AG20443 (cell line): Measurements from ENCODE around the gene LTBP1.
A peak's percentile ranks its signal among the peaks of the same experiment; 100 is the strongest.
"Not testable (repeated sequence)": the region's sequence is repeated elsewhere in the genome, so short reads cannot be mapped to it uniquely, and the experiment has no call there.

Experiments
- DNase-seq: peaks from one replicate; pipeline ENCODE4 v3.0.0; 2012; ENCODE audit warnings: low spot score, mixed read lengths

Gene LTBP1

DNA sequence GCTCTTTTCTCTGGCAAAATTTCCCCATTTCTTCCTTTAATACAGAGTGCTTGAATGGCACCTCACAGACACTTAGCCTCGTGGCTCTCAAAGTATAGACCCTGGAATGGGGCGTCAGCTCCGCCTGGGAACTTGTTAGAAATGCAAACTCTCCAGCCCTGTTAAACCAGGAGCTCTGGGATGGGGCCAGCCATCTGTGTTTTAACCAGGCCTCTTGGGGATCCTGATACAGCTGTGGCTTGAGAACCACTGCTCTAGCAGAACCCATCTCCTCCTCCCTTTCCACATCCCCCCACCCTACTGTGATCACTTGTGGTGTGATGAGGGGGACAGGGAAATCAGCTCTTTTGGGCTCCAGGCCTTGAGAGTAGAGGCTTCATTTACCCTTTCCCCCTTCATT is 15.9 kb downstream of the LTBP1 start:
- DNase-seq = no peak

DNA sequence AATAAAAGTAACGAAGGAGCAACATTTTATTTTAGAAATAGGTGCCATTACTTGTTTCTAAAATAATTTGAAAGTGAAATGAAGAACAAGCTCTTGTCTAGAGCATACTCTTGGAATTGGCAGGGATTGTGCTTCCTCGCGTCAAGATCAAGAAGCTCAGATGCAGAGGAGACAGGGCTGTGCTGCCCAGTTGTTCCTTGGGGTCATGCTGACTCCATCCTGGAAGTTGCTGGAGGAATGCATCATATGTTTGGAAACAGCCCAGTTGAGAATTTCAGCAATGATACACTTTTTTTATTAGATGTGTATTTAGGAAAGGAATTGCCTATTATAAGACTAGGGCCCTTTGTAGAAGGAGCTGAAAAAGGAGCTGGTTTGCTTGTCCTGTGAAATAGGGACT is 17.2 kb downstream of the LTBP1 start:
- peak; percentile 53 for DNase-seq

DNA sequence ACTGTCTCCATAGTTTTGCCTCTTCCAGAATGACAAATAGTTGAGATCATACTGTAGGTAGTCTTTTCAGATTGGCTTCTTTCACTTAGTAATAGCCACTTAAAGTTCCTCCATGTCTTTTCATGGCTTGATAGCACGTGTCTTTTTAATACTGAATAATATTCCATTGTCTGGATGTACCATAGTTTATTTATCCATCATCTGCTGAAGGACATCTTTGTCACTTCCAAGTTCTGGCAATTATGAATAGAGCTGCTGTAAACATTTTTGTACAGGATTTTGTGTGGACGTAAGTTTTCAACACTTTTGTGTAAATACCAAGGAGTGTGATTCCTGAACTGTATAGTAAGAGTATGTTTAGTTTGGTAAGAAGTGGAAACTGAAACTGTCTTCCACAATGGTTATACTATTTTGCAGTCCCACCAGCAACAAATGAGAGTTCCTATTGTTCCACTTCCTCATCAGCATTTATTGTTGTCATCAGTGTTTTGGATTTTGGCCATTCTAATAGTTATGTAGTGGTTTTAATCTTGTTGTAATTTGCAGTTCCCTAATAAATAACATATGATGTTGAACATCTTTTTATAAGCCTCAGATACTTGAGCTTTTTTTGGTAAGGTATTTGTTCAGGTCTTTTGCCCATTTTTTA is 18.9 kb downstream of the LTBP1 start:
- DNase-seq = no peak

DNA sequence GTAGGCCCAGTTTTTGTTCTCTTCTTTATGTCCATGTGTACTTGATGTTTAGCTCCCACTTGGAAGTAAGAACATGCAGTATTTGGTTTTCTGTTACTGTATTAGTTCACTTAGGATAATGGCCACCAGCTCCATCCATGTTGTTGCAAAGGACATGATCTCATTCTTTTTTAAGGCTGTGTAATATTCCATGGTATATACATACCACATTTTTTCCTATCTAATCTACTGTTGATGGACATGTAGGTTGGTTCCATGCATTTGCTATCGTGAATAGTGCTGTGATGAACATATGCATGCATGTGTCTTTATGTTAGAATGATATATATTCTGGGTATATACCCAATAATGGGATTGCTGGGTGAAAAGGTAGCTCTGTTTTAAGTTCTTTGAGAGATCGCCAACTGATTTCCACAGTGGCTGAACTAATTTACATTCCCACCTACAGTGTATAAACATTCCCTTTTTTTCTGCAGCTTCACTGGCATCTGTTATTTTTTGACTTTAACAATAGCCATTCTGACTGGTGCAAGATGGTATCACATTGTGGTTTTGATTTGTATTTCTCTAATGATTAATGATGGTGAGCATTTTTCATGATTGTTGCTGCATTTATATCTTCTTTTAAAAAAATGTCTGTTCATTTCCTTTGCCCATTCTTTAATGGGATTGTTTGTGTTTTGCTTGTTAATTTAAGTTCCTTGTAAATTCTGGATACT is 22.9 kb downstream of the LTBP1 start:
- no peak for DNase-seq

DNA sequence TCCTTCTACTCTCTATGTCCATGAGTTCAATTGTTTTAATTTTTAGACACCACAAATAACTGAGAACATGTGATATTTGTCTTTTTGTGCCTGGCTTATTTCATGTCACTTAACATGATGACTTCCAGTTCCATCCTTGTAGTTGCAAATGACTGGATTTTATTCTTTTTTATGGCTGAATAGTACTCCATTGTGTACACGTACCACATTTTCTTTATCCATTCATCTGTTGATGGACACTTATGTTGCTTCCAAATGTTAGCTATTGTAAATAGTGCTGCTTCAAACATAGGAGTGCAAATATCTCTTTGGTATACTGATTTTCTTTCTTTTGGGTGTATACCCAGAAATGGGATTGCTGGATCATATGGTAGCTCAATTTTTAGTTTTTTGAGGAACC is 27.0 kb downstream of the LTBP1 start:
- DNase-seq = not testable (repeated sequence)

DNA sequence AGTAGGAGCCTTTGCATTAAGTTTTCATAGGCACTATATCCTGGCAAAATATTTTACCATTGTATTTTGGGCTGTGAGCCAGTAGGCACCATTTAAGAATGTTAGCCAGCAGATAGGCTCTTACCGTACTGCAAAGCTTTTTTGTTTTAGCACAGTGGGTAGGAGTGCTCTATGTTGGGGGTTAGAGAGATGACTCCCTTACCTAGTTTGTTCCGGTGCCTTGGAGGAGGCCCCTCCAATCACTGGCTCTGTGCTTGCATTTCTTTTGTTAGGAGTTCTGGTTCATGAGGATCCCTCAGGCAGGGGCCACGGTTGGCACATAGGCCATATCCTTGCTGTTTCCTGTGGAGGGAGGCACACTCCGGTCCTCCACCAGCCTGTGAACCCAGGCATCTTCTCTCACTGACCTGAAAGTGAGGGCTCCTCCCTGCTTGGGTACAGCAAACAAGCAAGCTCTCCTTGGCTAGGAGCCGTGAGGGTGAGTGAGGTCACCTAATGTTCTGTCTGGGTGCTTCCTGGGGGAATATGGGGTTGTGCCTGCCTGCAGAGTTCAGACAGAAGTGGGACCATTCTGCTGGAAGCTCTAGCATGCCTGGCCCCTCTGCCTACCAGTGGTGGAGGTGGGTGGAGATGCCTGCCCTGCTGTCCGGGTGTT is 29.8 kb downstream of the LTBP1 start:
- no peak for DNase-seq

DNA sequence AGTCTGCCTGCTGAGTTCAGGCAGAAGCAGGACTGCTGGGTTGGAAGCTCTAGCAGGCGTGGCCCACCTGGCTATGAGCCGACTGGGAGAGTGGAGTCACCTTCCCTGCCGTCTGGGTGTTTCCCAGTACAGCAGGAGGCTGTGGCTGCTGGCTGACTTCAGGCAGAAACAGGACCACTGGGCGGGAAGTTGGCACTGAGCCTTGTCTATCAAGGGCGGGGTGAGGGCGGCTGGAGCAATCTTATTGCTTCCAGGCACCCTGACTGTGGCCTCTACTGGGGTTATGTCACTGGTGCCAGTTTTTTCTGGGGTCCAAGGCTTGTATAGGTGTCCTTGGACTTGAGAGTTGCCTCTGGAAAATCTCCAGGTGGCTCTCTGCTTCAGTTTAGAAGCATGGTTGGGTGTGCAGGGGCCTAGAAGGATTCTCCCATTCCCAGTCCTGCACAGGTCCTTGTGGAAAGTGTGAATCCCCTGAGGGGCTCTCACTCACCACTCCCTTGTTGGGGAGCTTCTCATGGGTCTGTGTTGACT is 30.5 kb downstream of the LTBP1 start:
- no peak for DNase-seq

DNA sequence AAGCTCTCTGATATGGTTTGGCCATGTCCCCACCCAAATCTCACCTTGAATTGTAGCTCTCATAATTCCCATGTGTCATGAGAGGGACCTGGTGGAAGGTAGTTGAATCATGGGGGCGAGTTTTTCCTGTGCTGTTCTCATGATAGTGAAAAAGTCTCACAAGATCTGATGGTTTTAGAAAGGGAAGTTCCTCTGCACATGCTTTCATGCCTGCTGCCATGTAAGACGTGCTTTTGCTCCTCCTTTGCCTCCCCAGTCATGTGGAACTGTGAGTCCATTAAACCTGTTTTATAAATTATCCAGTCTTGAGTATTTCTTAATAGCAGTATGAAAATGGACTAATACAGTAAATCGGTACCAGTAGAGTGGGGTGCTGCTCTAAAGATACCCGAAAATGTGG is 34.9 kb downstream of the LTBP1 start:
- DNase-seq = no peak

DNA sequence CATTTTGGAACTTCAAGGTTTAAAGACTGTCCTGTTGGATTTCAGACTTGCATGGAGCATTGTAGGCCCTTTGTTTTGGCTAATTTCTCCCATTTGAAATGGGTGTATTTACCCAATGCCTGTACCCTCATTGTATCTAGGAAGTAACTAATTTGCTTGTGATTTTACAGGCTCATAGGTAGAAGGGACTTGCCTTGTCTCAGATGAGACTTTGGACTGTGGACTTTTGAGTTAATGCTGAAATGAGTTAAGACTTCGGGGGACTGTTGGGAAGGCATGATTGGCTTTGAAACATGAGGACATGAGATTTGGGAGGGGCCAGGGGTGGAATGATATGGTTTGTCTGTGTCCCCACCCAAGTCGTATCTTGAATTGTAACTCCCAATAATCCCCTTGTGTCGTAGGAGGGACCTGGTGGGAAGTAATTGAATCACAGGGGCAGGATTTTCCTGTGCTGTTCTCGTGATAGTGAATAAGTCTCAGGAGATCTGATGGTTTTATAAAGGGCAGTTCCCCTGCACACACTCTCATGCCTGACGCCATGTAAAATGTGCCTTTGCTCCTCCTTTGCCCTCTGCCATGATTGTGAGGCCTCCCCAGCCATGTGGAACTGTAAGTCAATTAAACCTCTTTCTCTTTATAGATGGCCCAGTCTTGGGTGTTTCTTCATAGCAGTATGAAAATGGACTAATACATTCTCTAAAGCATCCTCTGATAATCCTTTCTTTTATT is 36.6 kb downstream of the LTBP1 start:
- not testable (repeated sequence) for DNase-seq

DNA sequence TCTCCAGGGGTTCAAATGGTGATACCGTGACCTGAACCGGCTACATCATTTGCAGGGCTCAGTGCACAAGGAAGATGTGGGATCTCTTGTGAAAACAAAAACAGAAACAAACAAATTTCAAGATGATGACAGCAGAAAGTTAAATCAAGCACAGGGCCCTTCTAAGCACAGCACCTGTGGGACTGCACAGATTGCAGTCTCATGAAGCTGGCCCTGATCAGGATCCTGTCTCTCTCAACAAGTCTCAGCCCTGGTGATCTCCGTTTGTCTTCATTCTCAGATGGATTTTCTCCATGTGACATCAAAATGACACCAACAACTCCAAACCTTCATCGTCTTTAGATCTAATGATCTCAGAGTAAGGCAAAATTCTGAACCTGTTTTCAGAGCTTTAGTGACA is 39.7 kb downstream of the LTBP1 start:
- no peak for DNase-seq

DNA sequence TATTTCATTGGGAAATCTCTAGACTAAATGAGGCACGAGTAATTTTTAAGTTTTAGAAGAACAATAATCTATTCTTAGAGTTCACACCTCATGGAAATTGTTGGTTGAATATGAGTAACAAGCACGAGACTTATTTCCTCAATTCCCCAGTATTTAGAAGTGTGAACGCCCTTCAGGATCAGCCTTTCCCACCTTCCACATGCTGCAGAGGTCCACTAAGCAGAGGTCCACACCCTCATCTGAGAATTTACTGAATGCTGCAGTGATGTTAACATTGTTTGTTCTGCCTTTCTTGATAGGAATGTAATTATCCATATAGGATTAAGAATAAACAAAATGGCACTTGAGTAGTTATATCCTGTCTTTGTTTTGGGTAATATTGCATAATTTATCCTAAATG is 41.8 kb downstream of the LTBP1 start:
- no peak for DNase-seq

DNA sequence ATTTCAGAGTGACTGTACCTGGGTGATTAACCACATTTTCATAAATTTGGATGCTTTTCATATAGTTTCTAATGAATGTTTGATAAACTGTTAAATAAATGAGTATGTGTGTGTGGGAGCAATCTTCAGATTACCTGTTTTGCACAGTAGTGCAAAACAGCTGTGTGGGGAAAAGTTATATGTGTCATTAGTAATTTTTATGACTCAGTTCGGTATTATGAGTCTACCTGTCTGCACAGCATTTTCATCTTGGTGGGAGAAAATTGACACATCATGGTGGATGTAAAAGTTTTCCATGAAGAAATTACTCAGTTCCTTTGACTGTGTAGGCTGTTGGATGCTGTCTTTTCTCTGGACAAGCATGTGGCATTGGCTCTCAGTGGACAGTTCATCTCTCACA is 43.8 kb downstream of the LTBP1 start:
- no peak for DNase-seq

DNA sequence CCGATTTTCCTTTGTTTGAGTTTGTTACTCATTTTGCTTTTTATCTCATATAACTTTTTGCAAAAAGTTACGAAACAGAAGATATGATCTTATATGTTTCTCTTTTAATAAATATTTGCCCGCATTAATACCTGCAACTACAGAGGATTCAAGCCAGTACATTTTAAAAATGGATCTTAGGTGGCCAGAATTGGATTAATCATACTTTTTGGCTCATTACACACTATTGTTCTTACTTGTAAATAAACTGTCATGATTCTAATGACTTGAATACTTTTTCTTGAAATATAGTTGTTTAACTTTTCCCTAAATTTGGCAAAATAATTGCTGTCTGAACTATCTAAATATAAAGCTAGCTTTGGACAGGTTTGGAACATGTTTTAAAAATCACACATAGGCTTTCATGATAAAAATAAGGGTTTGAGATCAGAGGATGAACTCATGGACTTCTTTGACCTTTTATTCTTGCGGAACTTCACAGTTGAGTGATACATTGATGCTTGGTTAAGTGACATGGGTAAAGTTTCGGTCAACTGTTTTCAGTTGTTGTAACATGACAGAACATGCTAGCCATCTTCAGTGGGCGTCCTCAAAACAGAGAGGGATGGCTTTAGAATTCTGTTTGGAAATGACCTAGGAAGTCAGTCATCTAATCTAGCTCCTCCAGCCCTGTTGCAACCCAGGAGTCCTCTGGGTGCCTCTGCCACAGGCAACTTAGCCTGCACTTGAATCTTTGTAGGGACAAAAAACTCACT is 44.5 kb downstream of the LTBP1 start:
- no peak for DNase-seq

DNA sequence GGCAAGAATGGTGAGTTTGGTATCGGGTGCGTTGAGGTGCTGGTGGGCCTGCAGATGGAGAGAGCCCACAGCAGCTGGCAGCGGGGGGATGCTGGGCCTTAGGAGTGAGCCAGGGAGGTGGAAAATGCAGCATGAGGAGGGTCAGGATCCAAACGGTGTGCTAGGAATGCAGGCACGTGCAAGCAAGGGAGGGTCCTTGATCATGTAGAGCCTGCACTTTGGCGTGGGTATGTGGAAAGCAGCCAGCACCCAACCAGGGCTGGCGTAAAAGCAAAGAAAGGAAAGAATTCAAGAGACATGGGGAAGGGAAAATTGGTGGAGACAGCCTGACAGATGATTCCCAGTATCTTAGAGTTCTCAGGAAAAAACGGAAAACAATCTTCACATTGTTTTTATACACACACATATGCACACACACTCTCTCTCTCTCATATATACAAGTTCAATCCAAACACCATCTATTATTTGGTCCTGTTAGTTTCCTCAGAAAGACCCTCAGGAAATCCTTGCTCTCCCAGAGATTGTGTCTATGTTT is 46.3 kb downstream of the LTBP1 start:
- no peak for DNase-seq

DNA sequence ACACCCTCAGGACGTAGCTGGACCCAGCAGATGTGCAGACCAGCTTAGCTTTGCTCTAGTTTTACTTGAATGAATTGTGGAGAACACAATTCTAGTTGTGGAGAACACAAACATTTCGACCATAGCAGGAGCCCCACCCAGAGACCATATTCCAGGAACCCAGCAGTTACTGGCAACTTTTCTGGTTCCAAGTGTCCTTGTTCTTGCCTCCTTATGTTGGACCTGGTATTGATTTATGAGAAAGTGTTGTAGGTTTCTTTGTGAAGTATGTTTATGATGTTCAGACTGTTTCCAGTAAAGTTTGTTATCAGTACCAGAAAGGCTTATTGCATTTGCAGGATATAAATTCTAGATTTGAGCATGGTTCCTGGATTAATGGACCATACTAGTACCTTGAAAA is 51.0 kb downstream of the LTBP1 start:
- DNase-seq = no peak

DNA sequence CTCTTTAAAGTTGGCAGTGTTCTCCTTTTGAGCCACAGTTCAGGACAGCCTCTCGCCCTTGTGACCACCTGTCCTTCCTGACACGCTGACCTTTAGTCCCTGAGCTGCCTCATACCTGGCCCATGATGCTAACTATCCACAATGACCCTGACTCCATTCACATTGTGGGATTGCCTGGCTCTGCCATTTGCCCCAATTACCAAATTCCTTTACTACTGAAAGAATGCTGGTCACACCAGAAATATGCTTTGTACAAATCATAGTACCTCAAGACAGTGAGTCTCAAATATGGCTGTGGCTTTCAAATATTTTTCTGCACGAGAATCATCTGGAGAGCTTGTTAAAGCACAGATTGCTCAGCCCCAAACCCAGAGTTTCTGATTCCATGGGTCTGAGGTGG is 54.2 kb downstream of the LTBP1 start:
- peak; percentile 83 for DNase-seq

DNA sequence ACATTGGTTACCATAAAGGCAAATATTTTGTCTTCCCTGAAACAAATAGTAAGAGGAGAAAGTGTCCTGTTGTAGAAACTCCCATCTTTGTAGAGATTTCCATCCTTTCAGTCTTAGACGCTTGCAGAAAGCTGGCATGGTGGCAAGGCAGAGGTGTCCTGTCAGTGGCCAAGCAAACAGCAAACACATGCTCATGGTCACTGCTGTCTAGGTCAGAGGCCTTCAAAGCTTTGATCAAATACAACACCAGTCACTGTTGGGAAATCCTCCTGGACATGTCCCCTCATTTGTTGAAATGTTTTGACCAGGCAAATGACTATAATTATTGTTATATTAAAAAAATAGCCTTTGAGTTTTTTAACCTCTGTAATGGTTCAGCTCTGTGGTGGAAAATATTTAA is 55.1 kb downstream of the LTBP1 start:
- DNase-seq = no peak

DNA sequence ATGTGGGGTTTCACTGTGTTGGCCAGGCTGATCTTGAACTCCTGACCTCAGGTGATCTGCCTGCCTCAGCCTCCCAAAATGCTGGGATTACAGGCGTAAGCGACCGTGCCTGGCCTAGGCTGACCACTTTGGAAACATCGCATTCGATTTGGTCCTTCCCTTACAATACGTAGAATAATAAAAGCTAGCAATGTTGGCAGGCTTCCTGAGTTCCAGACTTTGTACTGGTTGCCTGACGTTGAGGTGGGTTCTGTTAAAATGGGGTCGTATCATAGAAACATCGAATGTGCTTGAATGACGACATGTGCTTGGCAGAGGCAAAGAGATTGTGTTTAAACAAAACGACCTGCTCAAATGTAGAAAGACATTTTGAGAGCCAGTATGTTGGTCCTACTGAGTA is 56.1 kb downstream of the LTBP1 start:
- DNase-seq = no peak

DNA sequence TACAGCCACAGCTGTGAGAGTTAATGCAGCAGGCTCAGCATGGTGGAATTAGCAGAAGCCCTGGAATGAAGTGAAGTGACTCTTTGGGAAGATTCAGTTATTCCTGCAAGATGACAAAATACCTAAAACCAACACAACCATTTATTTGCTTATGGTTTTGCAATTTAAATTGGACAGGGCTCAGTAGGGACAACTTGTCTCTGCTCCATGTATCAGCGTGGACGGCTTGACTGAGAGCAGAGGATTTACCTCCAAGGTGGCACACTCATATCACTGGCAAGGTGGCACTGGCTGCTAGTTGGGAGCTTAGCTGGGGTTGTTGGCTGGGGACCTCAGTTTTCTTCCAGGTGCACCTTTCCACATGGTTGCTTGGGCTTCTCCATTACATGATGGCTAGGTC is 58.3 kb downstream of the LTBP1 start:
- no peak for DNase-seq

DNA sequence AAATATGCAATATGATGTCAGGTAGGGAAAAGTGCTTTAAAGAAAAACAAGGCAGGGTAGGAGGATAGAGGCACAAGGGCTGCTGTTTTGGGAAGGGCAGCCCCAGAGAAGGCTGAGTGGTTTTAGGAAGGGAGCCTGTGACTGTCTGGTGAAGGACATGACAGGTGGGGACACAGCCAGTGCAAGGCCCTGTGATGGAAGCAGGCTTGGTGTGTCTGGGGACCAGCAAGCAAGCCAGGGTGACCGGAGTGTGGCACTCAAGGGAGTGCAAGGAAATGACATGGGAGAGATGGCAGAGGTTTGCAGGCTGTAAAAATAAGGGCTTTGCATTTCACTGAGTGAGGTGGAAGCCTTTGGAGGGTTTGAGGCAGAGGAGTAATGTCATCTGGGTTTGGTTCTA is 62.0 kb downstream of the LTBP1 start:
- no peak for DNase-seq

DNA sequence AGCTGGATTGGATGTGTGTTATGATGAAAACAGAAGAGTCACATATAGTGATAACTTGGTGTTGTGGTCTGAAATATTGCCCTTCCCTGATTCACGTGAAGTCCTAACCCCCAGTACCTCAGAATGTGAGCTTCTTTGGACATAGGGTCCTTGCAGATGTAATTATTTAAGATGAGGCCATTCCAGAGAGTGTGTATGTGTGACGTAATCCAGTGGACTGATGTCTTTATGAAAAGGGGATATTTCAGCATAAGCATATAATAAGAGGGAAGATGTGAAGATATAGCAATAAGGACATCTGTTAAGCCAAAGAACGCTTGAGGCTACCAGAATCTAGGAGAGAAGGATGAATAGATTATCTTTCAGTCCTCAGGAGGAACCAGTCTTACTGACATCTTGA is 62.5 kb downstream of the LTBP1 start:
- no peak for DNase-seq

DNA sequence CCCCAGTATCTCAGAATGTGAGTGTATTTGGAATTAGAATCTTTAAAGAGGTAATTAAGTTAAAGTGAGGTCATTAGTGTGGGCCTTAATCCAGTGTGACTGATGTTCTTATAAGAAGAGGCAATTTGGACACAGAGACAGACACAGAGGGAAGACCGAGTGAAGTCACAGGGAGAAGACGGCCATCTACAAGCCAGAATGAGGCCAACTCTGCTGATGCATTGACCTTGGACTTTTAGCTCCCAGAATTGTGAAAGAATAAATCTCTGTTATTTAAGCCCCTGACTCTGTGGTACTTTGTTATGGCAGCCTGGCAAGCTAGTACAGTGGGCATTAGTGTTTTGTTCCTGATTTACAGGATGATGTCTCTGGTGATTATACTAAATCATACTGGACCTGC is 64.6 kb downstream of the LTBP1 start:
- no peak for DNase-seq
